Measurements from ENCODE around the gene ACADM.
A peak's percentile ranks its signal among the peaks of the same experiment; 100 is the strongest.
"Not testable (repeated sequence)": the region's sequence is repeated elsewhere in the genome, so short reads cannot be mapped to it uniquely, and the experiment has no call there.

Gene ACADM

GRCh38 chr1:75742047-75742625, 17.6 kb downstream of the ACADM start:
- no peak for DNase-seq

- no peak for DNase-seq
Observed at GRCh38 chr1:75745276-75745675, 20.8 kb downstream of the ACADM start.

GRCh38 chr1:75757210-75757609, 32.7 kb downstream of the ACADM start:
- DNase-seq = not testable (repeated sequence)

- DNase-seq = not testable (repeated sequence)
Observed at GRCh38 chr1:75758543-75758942, 34.0 kb downstream of the ACADM start.

- no peak for DNase-seq
Observed at GRCh38 chr1:75764057-75764655, 39.6 kb downstream of the ACADM start.

- no peak for DNase-seq
Observed at GRCh38 chr1:75765697-75766355, 41.3 kb downstream of the ACADM start.

- DNase-seq = no peak
Observed at GRCh38 chr1:75768016-75768415, 43.5 kb downstream of the ACADM start.

GRCh38 chr1:75770761-75771160, 46.3 kb downstream of the ACADM start:
- DNase-seq = no peak

GRCh38 chr1:75771978-75772377, 47.5 kb downstream of the ACADM start:
- no peak for DNase-seq

- not testable (repeated sequence) for DNase-seq
Observed at GRCh38 chr1:75777812-75778211, 53.3 kb downstream of the ACADM start.

GRCh38 chr1:75778694-75779093, 54.2 kb downstream of the ACADM start:
- DNase-seq = not testable (repeated sequence)

- not testable (repeated sequence) for DNase-seq
Observed at GRCh38 chr1:75780183-75780582, 55.7 kb downstream of the ACADM start.

- not testable (repeated sequence) for DNase-seq
Observed at GRCh38 chr1:75783920-75784319, 59.4 kb downstream of the ACADM start.

- DNase-seq = no peak
Observed at GRCh38 chr1:75785320-75785982, 60.9 kb downstream of the ACADM start.

GRCh38 chr1:75785983-75786853, 61.7 kb downstream of the ACADM start, which contains the start of gene RABGGTB:
Gene RABGGTB (plus strand): TSS chr1:75786256. CDS start chr1:75786272, 16 bp downstream.
- DNase-seq = peak; percentile 83 to 96 (median 88)

GRCh38 chr1:75786901-75787493, 62.5 kb downstream of the ACADM start:
- DNase-seq = no peak

- DNase-seq = no peak
Observed at GRCh38 chr1:75787524-75787923, 63.0 kb downstream of the ACADM start.

- no peak for DNase-seq
Observed at GRCh38 chr1:75789988-75790387, 65.5 kb downstream of the ACADM start.

GRCh38 chr1:75791022-75791421, 66.5 kb downstream of the ACADM start:
- no peak for DNase-seq

GRCh38 chr1:75792091-75792490, 67.6 kb downstream of the ACADM start:
- no peak for DNase-seq

GRCh38 chr1:75794382-75794781, 69.9 kb downstream of the ACADM start:
- no peak for DNase-seq

- DNase-seq = no peak
Observed at GRCh38 chr1:75795703-75796193, 71.2 kb downstream of the ACADM start.

All from T-helper 1 cell (primary cell).